Islet precursor cell (in vitro differentiated cells): ENCODE data around the gene DNAH5.

ENCODE experiments used
- DNase-seq: peaks from one replicate; pipeline ENCODE4 v3.0.0-alpha.2; 2018

The DNAH5 gene

DNA sequence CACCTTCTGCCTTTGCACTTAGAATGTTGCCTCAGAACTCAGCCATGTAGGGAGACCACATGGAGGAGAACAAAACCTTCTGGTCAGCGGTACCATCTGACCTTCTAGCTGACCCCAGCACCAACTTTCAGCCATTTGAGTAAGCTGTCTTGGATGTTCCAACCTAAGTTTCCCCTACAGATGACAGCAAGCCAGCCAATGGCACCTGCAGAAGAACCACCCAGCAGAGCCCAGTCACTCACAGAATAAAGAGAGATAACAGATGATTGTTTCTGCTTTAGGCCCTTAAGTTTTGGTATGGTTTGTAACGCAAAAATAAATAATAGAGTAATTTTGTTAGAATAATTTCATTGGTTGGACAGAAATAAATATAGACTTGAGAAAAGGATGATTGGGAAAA lies 10.4 kb downstream of the DNAH5 start:
- DNase-seq, result no peak

DNA sequence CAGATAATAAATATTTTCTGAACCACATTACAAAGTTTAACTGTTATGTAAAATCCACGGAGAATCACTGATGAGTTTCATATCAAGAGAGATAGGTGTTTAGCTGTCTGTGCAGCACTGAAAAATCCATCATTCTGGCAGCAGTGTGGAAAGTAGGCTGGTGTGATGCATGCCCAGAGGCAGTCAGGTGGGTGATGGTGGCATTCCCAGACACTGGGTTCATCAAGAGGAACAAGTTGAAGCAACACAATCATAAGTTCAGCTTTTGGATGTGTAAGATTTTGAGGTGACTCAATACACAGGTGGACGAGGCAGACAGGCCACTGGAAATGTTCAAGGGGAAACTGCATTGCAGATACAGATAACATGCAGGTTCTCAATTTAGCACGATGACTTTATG lies 11.9 kb downstream of the DNAH5 start:
- DNase-seq, result no peak

DNA sequence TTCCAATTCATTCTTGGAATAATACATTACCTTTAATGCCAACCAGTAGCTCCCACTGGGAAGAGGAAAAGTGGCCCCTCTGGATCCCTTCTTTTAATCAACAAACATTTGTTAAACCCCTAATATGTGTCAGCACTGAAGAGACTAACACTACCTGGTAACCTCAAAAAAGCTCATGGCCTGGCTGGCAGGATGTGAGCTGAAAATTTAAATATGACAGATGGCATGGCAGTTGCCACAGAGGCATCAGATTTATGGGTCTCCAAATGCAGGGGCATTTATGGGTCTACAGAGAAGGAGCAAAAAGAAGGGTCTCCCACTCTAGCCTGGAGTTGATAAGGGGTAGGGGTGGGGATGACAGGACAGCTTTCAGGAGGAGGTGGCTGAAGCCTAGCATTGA lies 12.5 kb downstream of the DNAH5 start:
- no peak for DNase-seq

DNA sequence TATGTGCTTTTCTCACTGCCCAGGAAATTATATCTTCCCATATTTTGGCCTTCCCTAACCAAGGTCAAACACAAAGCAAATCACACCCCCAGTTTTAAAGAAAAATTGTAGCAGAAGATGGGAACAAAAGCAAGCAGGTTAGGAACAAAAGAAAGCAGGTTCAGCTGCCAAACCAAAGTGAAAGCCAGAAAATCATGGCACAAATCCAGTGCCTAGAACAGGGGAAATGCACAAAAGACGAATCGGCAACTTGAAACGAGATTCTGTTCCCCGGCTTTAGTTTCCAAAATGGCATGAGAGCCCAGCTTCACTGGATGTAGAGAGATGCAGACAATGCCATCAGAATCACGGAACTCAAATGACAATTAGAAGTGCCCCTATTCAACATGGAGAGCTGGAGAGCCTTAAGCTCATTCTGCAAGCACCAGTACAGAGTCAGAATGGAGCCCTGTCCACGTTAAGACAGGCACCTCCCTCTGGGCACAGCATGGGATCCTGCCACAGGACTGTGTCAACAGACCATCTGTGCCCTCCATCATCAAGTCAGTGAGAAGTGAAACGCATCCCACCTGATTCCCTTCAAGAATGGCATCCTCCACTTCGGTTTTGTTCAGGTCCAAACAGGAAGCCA lies 13.8 kb downstream of the DNAH5 start:
- no peak for DNase-seq

DNA sequence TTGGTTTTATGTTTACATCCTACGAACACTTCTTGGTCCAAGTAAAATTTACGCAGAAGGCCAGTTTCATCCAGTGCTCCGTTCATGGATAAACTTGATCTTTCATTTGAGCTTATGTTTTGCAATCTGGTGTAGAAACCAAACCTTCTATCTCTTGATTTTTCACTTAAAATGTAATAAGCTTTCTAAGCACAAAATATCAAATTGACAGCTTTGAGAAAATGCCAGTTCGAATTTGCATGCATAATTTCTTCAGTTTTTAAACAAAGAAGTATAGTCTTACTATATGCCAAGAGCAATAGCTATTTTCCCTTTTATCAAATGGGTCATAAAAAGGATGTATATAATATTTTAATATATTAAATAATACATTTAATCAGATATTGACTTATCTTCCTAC lies 17.8 kb downstream of the DNAH5 start:
- DNase-seq, result no peak

DNA sequence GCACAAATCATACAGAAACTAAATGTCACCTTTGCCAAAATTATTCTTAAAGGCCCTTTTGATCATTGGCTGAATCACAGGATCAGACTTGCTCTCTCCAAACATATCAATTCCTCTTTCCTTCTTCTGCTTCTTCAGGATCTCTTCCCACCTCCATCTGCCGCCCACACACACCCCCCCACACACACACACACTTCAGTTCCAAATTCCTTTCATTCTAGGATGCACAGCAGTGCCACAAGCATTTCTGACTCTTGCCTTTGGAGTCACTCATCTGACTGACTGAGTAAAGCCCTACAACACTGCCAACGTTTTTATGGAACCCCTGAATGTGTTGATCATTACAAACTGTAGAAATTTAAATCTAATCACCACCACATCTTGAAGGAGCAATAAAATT lies 22.9 kb downstream of the DNAH5 start:
- peak; percentile 70 for DNase-seq

DNA sequence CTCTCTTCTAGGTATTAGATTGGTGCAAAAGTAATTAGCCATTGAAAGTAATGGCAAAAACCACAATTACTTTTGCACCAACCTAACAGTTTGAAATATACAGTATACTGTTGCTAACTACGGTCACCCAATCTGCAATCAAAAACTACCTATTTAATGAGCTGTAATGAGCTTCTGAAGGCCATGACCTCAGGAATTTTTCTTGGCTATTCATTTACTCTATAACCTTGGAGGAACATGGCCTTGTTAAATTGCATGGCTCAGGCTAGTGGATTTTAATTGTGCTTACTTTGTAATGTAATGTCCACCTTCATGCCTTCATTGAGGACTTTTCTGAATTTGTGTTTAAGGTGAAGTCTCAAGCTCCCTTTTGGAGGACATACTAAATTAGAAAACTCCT lies 24.7 kb downstream of the DNAH5 start:
- DNase-seq, result no peak

DNA sequence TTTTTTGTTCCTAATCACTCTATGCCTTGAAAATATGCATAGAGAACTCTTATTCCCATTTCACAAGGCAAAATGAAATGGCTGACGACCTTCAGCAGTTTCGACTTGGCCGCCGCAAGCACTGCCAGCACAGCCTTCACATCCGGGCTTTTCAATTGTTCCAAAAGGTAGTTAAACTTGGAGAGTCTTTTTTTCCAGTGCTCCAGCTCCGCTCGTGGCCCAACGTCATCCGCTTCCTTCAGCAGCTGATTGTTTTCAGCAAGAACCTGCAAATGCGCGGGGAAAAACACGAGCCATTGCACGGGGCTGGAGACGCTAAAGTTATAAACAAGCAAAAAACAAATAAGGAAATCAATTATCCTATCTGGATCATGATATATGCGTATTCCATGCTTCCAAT lies 25.4 kb downstream of the DNAH5 start:
- DNase-seq, result no peak

DNA sequence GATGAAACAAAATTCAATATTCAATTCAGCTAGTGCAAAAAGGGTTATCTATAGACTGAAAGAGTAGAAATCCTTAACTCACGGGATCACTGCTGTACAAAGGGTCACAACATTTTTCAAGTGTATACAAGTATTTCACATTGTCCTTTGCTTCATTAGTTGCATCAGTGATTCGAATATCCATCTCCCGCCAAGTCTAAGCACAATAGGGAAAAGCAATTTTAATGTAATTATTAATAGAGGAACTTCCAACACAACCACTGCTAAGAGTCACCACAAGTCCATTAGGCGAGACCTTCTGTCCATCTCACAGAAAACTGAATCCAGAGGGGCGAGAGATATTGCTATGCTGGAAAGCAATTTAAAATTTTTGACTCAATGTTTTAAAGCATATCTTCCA lies 27.4 kb downstream of the DNAH5 start:
- DNase-seq, result no peak

DNA sequence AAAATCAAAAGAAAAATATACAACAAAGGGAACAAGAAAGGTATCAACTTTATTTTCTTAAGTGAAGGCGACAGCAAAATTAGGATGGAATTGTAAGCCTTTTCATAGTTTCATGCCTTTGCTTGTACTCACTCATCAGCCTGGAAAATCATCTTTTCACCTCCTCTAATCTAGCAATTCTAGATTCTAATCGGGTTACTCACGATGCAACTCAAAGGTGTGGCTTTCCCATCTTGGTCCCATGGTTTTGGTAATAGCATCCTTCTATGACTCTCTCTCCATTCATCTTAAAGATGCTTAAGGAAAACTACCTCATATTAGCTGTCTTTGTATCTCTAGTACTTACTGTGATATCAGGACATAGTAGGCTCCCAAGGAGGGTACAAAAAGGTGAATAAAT lies 30.5 kb downstream of the DNAH5 start:
- DNase-seq, result no peak

DNA sequence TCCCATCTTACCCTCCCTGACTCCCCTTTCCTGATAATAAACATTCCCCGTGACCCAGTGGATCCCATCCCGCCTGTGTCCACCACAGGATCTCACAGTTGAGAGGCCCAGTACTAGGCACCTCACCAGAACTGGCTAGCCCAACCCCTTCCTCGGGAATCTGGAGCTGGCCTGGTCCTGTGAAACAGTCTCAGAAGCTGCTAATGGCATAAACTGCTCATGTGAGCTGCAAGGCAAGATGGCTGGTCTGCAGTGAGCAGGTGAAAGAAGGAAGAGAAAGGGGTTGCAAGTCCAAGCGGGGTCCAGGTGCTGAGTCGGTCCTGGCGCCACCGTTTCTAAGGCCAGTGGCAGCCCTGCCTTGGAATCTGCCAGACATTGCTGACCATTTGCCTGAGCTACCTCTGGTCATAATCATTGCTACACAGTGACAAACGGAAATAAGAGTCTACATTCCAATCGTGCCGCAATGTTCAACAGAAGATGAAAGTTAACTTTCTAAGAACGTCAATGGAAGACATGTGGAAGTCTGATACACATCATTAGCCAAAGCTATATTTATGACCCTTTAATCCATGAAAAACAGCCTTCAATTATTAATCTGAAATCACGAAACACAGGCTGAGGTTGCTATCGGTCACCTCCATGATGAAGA lies 33.7 kb downstream of the DNAH5 start:
- DNase-seq, result peak; percentile 53

DNA sequence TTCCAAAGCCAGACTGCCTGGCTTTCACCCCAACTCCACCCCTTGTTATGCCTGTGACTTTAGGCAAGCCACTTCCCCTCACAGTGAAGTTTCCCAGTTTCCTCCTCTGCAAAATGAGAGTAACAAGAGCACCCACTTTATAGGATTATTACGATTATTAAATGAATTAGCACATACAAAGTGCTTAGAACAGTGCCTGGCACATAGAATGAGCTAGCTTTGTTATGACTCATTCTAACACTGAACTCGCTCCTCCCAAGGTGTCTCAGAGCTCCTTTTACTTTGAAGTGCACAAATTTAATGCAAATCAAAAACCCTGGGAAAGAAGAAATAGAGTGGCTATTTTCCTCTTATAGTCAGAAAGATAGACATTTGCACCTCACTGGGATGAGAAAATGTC lies 34.3 kb downstream of the DNAH5 start:
- DNase-seq, result no peak

DNA sequence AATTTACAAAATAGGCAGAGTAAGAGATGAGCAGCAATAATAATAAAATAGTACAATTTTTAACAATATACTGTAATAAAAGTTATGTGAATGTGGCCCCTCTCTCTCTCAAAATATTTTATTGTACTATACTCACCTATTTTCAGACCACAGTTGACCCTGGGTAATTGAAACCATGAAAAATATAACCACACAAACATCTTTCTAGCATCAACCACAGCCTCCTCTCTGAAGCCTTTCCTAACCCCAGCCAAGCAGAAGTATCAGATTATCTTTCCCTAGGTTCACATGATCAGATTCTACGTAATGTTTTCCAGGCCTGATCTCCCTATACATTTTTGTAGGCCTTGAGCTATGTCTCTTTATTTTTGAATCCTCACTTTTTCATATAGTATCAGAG lies 35.2 kb downstream of the DNAH5 start:
- no peak for DNase-seq

DNA sequence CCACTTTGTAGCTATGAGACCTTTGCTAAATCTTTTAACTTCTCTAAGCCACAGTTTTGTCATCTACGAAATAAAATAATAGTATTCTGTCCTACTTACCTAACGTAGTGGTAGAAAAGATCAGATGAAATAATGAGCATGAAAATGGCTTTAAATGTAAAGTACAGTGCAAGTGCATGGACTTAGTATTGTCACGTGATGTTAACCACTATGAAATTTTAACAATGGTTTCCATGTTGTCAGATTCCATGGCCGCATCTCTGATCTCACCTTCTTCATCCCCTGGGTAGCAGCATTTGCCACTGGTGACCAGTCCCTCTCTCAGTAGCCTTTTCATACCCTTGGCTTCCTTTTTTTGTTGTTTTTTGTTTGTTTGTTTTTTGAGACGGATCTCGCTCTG lies 45.9 kb downstream of the DNAH5 start:
- no peak for DNase-seq

DNA sequence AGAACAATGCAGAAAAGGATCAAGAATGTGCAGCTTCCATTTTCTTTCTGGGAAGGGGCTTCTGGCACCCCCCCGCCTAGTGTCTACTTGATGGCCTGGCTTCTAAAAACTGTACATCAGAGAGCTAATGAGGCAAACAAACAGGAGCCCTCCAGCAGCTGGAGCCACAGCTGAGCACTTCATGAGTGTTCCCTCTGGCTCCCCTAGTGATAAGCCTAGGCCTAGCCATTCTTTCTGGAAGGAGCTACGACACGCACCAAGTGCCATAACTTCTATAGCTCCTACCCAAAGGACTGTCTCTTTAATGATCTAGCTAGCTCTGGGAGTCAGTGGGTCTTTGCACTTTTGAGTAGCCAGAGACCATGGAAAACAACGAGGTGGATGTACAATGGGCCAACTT lies 66.1 kb downstream of the DNAH5 start:
- no peak for DNase-seq

DNA sequence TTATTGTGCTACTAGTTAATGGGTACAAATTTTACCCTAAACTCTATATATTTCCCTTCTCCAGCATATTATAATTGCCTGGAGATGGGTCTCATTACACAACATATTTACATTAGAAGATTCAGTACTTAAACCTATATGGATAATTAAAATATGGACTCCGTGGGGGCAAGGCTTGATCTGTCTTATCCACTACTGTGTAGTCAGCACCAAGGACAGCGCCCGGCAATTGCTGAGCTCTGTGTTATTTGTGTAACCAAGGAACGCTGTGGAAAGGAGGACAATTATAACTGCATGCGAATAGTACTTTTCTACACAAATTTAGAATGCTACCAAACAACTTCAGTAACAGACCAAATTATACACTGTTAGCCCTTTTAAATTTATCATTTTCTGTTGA lies 77.7 kb downstream of the DNAH5 start:
- peak; percentile 69 for DNase-seq

DNA sequence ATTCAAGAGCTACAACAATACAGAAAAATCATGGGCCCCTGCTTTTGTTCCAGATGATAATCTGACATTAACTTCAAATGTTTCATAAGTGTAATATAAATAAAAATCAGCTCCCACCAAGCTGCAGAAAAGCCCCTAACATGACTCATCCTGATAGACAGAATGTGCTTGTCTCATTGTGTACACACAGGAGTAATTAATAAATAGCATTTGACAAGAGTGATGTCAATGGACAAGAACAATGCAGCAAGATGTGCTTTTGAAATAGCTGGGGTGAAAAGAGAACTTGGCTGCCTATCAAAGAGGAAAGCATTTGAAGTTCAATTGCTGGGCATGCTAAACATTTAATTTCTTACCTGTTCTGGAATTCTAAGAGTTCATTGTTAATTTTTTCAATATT lies 79.2 kb downstream of the DNAH5 start:
- no peak for DNase-seq

DNA sequence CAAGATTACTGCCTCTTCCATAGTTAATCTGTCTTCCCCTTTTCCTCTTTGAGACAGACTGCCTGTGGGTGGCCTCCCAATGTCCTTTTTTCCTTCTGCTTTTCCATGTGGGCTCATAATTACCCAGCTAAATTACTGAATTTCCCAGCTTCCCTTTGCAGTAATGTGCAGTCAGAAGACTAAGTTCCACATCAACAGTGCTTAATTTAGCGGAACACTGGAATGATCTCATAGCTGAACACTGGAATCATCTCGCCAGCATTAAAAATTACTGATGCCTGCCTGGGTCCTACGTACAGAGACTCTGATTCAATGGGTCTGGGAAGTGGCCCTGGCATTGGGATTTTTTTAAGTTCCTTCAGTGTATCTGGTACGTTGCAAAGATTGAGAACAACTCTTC lies 84.3 kb downstream of the DNAH5 start:
- no peak for DNase-seq

DNA sequence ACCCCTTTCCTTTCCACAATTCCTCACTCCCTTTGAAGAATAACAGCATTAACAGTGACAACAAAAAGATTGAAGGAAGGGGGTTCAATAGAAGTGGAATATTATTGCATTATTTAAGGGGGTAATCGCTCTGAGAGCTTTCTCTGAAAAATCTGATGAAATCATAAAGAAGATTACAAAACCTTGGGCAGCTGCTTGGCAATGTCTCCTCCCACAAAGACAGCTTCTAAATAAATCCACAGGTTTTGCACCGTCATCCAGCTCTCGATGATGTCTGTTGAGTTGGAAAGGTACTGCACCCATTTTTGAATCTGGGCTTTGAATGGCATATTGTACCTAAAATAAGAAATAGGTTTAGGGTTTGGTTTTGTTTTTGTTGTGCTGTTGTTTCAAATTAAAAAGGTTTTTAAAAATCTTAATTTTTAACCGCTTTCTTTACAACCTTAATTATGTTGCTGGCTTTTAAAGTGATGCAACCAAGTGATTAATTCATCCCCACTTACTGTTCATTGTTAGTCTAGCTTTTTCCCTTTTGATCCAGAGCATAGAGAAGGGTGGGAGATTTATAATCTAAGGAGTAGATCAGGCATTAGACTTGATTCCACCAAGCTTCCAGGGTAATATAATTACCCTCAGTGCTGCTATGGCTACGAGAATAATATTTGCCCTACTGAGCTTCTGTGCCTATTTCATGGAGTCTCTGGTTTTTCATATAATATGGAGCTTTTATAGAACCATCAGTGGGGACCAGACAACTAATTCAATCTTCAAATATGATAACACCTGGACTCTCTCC lies 85.0 kb downstream of the DNAH5 start:
- DNase-seq, result no peak

DNA sequence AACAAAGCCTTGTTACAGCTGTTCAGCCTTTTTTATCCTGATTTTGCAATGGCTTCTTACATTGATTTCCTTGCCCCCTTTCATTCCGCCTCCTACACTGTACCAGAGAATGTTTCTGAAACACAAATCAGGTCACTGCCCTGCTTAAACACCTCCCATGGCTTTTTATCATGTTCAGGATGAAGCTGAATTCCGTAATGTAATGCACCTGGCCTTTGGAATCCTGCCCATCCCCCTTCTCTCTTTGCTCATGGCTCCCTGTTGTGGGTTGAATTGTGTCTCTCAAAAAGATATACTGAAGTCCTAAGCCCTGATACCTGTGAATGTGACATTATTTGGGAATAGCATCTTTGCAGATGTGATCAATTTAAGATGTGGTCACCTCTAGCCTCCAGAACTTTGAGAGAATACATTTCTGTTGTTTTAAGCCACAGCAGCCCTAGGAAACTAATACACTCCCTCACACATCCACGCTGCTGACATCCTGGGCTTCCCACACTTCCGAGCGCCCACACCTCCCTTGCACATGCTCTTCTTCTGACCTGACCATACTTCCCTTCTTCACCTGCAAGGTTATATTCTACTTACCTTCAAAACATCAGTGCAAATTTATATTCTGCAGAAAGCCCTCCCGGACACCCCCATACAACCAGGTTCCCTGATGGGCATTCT lies 101.2 kb downstream of the DNAH5 start:
- no peak for DNase-seq

DNA sequence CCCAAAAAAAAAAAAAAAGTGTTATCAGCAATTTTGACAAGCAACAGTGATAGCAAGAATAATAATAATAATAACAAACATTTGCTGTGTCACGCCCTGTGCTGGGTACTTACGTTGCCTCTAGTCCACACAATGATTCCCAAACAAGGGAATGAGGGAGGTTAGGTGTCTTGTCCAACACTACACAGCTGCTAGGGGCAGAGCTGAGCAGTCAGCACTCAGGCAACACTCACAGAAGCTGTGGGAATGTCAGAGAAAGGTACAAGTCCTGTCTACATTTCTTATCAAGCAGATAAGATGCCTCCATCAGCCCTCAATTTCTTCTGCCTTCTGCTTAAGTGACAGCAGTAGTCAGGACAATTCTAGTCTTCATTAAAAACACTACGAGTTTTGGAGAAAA lies 111.0 kb downstream of the DNAH5 start:
- DNase-seq, result no peak

DNA sequence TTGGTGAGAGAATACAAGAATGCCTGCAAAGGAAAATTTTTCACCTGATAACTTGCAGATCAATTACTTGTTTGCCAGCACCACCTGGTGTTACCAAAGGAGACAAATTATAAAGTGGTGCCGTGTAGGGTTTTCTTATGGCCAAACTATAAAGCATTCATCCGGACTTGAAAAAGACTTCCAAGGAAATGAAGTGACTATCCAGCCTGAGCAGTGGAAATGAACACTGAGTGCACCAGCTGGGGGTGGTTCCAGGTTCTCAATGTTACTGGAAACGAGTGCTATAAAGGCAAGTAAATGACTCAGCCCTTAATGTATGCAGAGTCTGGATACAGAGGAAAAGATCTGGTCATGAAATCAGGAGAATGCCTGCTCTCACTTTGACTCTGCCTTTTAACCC lies 113.1 kb downstream of the DNAH5 start:
- peak; percentile 73 for DNase-seq

DNA sequence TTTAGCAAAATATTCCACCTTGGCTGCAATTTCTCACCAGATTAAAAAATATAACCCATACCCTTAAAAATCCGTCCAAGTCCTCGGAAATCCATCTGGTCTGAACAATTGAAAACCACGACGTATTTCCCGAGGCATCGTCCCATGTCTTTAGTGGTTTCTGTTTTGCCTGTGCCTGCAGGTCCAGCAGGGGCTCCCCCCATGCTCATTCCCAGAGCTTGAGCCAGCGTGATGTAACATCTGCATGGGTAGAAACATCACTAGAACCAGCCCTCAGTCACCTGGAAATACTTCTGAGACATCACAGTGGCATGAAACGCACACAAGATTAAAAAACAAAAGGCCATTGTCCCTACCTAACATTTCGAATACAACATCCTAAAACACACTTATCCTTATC lies 114.0 kb downstream of the DNAH5 start:
- DNase-seq, result peak; percentile 58

DNA sequence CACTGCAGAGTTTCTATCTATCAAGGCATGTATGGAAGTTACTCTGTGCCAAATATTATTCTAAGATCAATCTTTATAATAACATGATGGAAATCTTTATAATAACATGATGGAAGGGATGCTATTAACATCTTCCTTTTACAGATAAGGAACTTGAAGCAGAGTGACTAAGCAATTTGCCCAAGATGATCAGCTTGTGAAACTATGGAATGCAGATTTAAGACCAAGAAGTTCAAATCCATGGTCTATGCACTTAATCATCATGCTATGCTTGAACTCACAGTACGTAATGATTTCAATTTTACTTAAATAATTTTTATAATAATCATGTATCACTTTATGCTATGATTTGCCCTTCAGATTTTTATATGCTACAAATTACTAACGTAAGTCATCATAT lies 123.1 kb downstream of the DNAH5 start:
- DNase-seq, result no peak
